Muscle of leg (tissue), 11 donors: ENCODE data around the gene SH3BP4. TPM values are rescaled to one million over a fixed set of nuclear protein-coding genes. Genes with fewer than 3 reads are reported as not detected.

Source experiments
- DNase-seq: peaks from one replicate; pipeline ENCODE4 v3.0.0; 2013
- H3K27ac ChIP-seq: one replicate; pipeline ENCODE4 v1.5.1; 2013; ENCODE audit warnings: mild to moderate bottlenecking, low read length, control low read depth
- H3K27me3 ChIP-seq: one replicate; pipeline ENCODE4 v1.6.1; 2013; ENCODE audit warnings: low read length; ENCODE audit not compliant: control insufficient read depth, insufficient read depth
- H3K36me3 ChIP-seq: one replicate; pipeline ENCODE4 v1.6.1; 2013; ENCODE audit warnings: low read length; ENCODE audit not compliant: control insufficient read depth, insufficient read depth
- H3K4me1 ChIP-seq: one replicate; pipeline ENCODE4 v1.6.1; 2013; ENCODE audit warnings: low read length; ENCODE audit not compliant: control insufficient read depth, insufficient read depth
- H3K4me3 ChIP-seq: one replicate; pipeline ENCODE4 v1.5.1; 2013; ENCODE audit warnings: low read length, control low read depth
- H3K9me3 ChIP-seq: replicated peaks from 2 replicates; pipeline ENCODE4 v1.6.1; 2013; ENCODE audit warnings: low read depth, low read length; ENCODE audit not compliant: control insufficient read depth
- WGBS: methylation state at CpG from one replicate; pipeline ENCODE4 v1.1.5; 2013; ENCODE audit warnings: missing lambda C conversion rate; ENCODE audit not compliant: insufficient coverage; 5-methylcytosine and 5-hydroxymethylcytosine counted together
- polyA plus RNA-seq, 8 donors: library from polyadenylated mRNA; unstranded; fragments of 120-200 nt; gene quantifications; one replicate each; pipeline versions ENCODE4 v1.2.1 to v1.2.3, GENCODE V29; 2013; ENCODE audit warnings: inconsistent platforms in 1 of 8, low replicate concordance in 1 of 8; ENCODE audit not compliant: insufficient read length in 8 of 8, insufficient read depth in 1 of 8
- total RNA-seq: library from RNA; stranded (reverse); fragments of 120-200 nt; gene quantifications from one replicate; pipeline ENCODE4 v1.2.4, GENCODE V29; 2013

SH3BP4 gene
- total and polyA plus RNA-seq, 9 donors, result 10.2 to 20.4 (median 14.8) TPM

GRCh38 chr2:234997389-234997788, 45.6 kb downstream of the SH3BP4 start:
- 84% methylated on average over 6 of the region's 8 CpGs for WGBS
- no peak overlapping the region for H3K4me3 ChIP-seq
- H3K36me3 ChIP-seq, result no peaks in the 10 kb centered on the region
- H3K9me3 ChIP-seq, result no peaks in the 10 kb centered on the region
- no peak overlapping the region for H3K27ac ChIP-seq
- peaks cover 23% of the 10 kb centered on the region for H3K4me1 ChIP-seq
- no peaks in the 10 kb centered on the region for H3K27me3 ChIP-seq
- no peak for DNase-seq

DNA sequence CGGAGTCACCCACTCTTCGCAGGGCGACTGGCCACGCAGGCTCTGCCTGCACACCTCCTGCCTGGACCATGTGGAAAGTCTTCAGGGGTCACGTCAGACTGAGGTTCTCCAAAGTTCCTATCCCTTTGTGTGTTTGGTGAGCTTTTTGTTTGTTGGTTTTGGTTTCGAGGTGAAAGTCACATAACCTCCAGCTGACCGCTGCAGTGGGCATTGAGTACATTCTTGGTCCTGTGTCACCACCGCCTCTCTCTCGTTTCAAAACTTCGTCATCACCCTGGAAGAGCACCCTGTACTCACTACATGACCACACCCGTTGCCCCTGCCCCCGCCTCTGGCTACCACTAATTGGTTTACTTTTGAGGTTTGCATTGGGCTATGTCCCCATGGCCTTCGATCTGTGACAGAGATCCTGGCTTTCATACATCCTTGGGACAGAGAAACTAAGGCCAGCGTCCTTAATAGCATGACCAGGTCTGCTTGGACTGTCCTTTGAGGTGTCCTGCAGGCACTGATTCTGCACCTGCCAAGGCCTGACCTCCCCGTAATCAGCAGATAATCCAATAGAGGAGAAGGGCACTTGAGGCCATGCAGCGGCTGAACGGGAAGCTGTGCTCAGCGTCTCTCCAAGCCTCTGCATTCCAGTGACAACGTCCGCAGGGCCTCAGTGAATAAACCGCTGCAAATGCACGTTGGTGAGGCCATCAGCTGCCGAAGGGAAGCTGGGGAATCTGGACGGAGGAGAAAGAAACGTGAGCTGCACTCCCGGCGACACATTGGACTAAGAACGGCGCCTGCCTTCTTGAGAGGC, 46.8 kb downstream of the SH3BP4 start:
- 66% methylated on average over 18 of the region's 29 CpGs for WGBS
- DNase-seq, result peak; percentile 48
- no peak overlapping the region for H3K27ac ChIP-seq
- peaks cover 32% of the 10 kb centered on the region for H3K4me1 ChIP-seq
- H3K9me3 ChIP-seq, result no peaks in the 10 kb centered on the region
- no peak overlapping the region for H3K4me3 ChIP-seq
- H3K27me3 ChIP-seq, result no peaks in the 10 kb centered on the region
- no peaks in the 10 kb centered on the region for H3K36me3 ChIP-seq

DNA sequence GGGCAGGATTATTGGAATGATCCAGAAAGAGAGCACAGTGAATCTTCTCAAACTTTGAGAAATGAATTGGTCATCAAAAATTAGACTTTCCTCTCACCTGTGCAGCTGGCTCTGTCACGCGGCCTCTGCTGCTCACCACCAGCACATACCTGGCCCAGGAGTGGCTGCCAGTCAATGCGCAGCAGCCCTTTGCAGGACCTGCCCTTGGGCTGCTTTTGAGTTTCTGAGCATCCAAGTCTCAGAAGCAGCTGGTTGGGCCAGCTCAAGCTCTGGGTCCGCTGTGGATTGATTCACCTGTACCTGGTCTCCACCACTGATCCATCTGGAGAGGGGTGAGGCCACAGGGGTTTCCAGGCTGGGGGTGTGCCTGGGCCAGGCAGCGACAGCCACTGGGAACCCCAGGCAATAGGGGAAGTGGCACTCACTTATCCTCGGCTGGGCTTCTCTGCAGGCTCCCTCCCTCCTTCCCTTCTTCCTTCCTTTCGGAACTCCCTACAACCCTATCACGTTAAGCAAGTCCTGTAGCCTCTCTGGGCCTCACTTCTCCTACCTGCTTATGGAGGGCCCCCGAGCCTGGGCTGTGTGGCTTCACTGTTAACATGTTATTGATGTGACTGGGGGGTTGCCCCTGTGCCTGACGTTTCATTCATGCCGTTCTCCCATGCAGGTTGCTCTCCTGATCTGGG, 48.1 kb downstream of the SH3BP4 start:
- Histone ChIP-seq H3K4me3 (no peak overlapping the region), H3K36me3 (no peaks in the 10 kb centered on the region)

DNA sequence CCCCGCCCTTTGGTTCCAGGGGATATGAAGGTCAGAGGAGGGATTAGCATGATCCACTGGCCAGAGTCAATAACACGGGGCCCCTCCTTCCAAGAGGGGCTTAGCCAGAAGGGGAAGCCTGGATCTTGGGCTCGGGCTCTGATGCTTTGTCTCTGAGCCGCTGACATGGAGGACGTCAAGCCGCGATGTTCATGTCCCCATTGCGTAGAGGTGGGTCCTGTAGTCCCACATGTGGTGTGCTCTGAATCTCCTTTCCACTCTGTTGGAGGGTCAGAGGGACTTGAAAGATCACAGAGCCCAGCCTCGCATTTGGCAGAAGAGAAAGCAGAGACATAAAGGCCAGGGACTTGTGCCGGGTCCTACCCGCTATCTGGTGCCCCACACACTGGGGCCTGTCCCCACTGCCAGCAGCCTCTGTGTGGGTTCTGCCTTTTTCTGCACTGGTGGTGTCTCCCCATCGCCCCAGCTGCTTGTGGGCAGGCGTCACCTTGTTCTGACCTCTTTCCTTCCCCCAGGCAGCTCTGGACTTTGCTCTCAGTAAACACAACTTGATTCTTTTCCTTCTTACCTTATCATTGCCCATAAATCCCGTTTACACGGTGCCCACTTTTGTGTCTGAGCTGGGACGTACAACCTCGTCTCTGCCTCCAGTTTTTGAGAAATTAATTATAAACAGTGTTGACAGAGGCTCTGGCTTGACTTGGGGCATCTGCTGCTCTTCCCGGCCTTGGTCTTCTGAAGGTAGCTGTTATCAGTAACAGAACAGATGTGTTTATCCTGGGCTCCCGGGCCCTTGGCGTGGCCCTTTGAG, 48.8 kb downstream of the SH3BP4 start:
- Histone ChIP-seq H3K27ac (no peak overlapping the region), H3K4me1 (peaks cover 39% of the 10 kb centered on the region), H3K27me3 (no peaks in the 10 kb centered on the region), H3K4me3 (no peak overlapping the region), H3K9me3 (no peaks in the 10 kb centered on the region), H3K36me3 (no peaks in the 10 kb centered on the region)
- WGBS, result 83% methylated on average over 12 of the region's 20 CpGs
- DNase-seq, result no peak

More for the DNA sequence above, 48.1 kb downstream of the SH3BP4 start:
- WGBS, result 84% methylated on average over 5 of the region's 11 CpGs
- H3K9me3 ChIP-seq, result no peaks in the 10 kb centered on the region
- H3K27me3 ChIP-seq, result no peaks in the 10 kb centered on the region
- no peak overlapping the region for H3K27ac ChIP-seq
- H3K4me1 ChIP-seq, result peaks cover 34% of the 10 kb centered on the region
- no peak for DNase-seq

DNA sequence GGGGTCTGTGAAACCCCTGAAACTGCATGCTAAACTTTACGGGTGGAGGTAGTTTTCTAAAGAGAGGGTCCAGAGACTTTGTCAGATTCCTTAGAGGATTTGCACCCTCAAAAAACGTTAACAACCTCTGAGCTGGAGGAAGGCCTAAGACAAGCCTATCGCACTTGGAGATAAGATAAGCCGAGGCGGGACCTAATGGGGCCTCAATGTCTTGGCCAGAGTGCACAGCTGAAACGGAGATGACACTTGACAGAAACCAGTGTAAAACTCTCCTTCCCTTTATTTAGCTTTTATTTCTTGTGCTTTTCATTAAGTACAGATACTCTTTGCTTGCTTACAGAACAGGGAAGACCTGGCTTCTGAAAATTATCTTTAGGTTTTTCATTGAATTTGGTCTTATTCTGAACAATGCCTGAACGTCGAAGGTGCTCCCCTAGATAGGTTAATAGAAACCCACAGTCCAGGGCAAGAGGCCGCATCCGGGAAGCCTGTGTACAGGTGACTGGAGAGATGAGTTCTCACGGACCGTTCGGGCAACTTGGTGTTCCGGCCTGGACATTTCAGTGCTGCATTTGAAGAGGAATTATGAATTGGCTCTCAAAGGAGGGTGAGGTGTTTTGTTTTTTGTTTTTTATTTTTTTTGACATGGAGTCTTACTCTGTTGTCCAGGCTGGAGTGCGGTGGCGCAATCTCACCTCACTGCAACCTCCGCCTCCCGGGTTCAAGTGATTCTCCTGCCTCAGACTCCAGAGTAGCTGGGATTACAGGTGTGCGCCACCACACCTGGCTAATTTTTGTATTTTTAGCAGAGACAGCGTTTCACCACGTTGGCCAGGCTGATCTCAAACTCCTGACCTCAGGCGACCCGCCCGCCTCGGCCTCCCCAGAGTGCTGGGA, 49.7 kb downstream of the SH3BP4 start:
- Histone ChIP-seq H3K4me1 (peaks cover 39% of the 10 kb centered on the region), H3K27ac (no peak overlapping the region), H3K27me3 (no peaks in the 10 kb centered on the region), H3K36me3 (no peaks in the 10 kb centered on the region), H3K4me3 (no peak overlapping the region), H3K9me3 (no peaks in the 10 kb centered on the region)
- DNase-seq, result no peak
- 88% methylated on average over 24 of the region's 25 CpGs for WGBS

DNA sequence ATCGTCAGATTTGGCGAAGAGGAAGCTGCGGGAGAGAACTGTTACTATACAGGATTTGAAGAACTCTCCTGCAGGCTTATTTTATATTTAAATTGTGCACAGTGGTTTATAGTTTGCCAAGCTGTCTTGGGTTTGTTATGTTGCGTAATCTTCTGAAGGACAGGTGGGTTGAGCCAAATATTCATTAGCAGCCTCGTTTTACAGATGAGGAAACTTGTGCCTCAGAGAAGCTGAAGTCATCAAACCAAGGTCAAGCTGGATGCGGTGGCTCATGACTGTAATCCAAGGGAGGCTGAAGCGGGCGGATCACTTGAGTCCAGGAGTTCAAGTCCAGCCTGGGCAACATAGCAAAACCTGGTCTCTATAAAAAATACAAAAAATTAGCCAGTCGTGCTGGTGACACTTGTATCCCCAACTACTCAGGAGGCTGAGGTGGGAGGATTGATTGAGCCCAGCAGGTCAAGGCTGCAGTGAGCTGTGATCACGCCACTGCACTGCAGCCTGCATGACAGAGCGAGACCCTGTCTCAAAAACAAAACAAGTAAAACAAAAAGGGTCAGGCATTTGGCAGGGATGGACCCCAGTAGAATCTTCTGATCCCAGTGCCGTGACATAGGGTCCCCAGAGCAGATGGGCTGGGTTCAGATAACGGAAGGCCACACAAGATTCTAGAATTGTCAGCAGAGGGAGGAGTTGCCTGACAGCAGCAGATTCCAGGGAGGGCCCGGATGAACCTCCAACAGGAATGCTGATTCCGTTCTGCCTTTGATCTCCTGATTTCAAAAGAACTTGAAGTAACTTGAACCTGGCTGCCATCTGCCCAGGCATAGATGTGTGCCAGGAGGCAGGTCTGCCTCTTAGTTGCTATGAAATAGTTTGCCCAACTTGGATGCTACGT, 50.6 kb downstream of the SH3BP4 start:
- Histone ChIP-seq H3K36me3 (no peaks in the 10 kb centered on the region), H3K4me3 (no peak overlapping the region), H3K27ac (peak overlapping the region; percentile 24), H3K4me1 (peaks cover 46% of the 10 kb centered on the region), H3K27me3 (no peaks in the 10 kb centered on the region), H3K9me3 (no peaks in the 10 kb centered on the region)
- 79% methylated on average over 12 of the region's 16 CpGs for WGBS
- no peak for DNase-seq

DNA sequence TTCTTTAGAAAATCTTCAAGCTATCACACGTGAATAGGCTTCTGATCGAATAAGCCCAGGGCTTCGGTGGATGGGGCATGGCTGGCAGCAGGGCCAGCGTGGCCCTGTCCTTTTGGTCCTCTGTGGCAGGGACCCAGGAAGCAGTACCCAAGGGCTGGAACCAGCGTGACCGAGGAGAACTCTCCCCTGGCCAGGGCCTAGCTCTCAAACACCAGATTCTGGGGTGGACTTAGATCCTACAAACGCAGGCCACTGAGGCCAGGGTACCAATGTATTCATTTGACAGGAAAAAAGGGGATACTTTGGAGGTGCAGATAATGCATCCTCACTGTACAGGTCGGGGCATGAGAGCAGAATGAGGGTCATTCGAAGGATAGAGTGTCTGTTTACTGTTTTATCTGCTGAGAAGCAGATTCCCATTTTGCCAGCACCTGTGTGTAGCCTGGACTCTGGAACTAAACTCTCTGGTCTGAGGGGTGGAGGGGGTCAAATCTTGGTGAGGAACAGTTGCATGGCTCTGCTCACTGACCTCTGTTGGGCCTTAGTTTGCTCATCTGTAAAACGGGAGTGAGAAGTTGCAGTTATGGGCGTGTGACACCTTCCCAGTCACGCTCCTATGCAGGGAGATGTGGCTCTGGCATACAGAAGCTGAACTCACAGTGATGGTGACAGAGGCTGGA, 51.4 kb downstream of the SH3BP4 start:
- H3K27ac ChIP-seq, result peak overlapping the region; percentile 24
- 95% methylated on average over 11 of the region's 12 CpGs for WGBS
- no peaks in the 10 kb centered on the region for H3K36me3 ChIP-seq
- H3K4me3 ChIP-seq, result no peak overlapping the region
- DNase-seq, result no peak
- peaks cover 53% of the 10 kb centered on the region for H3K4me1 ChIP-seq
- H3K27me3 ChIP-seq, result no peaks in the 10 kb centered on the region
- H3K9me3 ChIP-seq, result no peaks in the 10 kb centered on the region

DNA sequence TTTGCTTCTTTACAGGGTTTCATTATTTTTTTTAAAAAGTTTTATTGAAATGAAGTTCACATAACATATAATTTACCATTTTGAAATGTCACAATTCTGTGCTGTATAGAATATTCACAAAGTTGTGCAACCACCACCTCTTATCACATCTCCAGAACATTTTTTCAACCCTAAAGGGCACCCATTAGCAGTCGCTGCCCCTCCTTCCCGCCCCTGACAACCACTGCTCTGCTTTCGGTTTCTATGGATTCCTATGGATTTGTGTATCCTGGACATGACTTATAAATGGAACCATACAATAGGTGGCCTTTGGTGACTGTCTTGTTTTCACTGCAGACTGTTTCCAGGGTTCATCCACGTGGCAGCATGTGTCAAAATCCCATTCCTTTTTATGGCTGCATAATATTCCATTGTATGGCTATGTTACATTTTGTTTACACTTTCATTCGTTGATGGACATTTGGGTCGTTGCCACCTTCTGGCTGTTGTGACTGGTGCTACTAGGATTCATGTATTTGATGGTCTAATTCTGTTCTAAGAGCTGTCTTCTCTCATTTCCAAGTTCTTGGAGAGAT, 52.6 kb downstream of the SH3BP4 start:
- Histone ChIP-seq H3K27ac (no peak overlapping the region), H3K4me1 (peaks cover 57% of the 10 kb centered on the region), H3K27me3 (no peaks in the 10 kb centered on the region), H3K9me3 (no peaks in the 10 kb centered on the region), H3K36me3 (peaks cover 3% of the 10 kb centered on the region), H3K4me3 (no peak overlapping the region)
- 83% methylated on average over 3 of the region's 6 CpGs for WGBS
- DNase-seq, result no peak
